HG02623 (cell line): ENCODE results near the gene ELAC2.
"Not testable (repeated sequence)": the region's sequence is repeated elsewhere in the genome, so short reads cannot be mapped to it uniquely, and the experiment has no call there.

Experiments
- ATAC-seq: cut with Tn5 transposase; IDR thresholded peaks from one replicate; pipeline ENCODE4 v1.9.1; 2021; ENCODE audit warnings: moderate library complexity; ENCODE audit not compliant: unreplicated experiment

ELAC2 gene

DNA sequence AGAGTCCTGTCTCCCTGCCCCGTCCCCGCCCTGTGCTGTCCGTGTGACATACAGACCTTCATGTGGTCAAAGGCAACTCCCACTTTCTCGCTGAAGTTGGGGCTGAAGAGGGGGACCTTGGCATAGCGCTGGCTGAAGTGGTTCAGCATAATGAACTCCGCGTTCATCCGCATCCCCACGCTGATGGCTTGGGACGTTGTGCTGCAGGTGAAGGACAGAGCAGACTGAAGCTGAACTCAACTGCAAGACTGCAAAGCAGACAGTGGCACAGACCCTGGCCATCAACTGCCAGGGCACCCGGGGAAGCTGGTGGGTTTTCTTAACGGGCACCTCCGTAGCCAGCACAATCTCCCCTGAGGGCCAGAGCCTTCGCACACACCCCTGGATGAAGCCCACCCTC is 24.2 kb downstream of the ELAC2 start:
- no peak for ATAC-seq

DNA sequence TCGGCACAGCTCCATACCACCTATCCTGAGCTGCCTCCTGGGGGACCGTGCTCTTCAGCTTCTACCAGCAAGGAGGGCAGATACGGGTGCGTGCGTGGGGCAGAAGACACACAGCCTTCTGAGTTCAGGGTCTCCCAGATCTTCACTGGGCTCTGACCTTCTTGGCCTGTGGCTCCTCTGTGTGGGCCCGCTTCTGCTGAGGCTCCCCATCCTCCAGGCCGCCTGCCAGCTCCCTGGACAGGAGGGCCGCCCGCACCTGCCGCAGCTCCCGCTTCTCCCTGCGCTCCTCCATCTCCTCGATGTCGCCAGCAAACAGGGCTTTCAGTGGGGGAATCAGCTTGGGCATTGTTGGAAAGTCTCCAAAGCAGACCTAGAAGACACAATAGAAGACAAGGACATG is 25.2 kb downstream of the ELAC2 start:
- ATAC-seq = no peak

DNA sequence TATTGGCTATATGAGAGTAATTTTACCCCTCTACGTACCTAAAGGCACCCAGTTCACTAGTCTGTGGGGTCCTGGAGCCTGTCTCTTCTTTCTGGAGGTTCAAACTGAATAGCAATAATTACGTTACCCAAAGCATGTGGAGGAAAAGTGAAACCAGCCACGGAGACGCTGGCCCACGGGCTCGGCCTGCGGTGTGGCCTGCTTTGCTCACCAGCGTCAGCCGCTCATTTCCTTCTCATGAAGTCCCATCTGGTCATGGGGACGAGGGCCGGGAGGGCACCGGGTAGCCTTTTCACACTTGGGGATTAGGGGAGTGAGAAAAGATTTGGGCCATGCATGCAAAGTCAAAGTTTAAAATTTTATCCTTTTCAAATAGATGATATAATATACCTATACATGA is 26.9 kb downstream of the ELAC2 start:
- no peak for ATAC-seq

DNA sequence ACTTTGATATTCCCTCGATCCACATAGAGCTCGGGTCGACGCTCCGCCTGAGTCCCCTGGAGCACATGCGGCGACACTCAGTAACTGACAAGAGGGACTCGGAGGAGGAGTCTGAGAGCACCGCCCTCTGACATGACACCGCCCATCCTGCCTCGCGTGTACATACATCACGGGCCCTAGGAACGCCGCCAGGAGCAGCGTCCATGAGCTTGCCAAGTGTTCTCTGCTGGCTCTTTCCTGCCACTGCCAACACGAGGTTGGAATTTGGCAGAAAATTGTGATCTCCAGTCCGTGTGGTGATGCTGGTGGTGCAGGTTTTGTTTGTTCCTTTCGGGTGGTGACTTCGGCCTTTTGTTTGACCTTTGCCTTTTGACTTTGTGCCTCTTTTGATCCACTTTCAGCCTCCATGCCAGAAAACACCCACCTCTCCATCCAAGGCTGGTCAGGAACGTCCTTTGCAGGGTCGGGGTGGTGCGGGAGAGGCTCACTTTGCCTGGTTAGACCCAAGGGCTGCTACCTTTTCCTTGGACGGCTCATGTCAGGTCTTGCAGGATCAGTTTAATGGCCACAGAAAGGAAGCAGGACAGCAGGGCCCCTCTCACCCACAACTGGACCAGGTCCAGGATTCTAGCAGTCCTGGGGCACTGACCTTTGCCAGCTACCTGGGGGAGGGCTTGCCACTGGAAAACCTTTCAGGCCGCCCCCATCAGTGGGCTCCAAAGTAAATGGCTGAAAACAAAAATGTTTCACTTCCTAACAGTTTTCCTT is 27.6 kb downstream of the ELAC2 start:
- no peak for ATAC-seq

DNA sequence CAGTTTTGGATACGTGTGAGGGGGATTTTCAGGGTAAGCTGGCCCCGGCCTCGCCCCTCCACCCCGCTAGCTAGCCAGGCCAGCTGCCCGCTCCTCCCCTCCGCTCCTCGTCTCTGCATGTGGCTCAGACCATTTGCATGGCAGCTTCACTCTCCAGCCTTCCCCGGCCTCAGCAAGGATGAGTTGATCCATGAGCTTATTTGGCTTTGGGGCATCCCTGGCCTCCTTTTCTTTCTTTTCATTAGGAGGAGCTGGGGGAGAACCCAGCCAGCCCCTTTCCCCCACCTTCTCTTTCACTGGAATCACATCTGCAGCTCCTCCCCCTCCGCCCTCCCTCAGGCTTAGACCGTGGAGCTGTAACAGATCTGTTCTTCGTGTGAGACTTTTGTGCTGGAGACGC is 30.7 kb downstream of the ELAC2 start:
- no peak for ATAC-seq

DNA sequence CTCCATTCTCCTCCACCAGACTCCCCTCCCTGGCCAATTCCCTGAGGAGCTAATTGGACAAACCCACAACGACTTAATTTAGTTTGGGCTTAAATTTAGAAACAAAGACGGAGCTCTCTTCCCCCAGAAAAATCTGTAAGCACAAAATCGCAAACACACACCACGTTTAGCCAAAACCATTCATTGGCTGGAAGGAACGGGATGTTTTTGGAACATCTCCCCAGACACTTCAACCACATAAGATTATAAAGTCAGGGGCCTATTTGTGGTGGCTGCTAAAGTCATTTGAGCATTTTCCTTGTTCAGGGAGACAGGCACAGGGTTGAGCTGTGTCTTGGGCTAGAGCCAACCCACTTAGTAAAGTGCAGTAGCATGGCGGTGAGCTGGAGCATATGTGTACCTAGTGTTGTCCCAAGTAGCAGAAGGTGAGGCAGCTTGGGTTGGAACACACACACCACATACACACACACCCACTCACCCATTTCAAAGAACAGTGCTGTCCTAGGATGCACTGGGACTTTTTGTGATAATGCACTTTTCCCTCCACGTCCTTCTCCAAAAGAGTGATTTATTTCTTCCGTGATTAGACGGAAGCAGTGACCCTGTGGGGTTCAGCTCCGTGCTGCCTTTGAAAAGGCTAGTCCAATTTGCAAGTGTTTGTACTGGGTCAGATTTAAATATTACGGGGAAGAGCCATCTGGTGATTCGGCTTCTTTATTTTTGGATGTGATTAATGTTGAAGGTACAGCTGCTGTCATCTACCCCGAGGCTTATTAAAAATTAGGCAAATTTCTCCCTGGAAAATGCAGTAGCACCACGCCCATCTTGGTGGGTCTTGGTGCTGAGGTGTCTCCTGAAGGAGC is 32.2 kb downstream of the ELAC2 start:
- no peak for ATAC-seq

DNA sequence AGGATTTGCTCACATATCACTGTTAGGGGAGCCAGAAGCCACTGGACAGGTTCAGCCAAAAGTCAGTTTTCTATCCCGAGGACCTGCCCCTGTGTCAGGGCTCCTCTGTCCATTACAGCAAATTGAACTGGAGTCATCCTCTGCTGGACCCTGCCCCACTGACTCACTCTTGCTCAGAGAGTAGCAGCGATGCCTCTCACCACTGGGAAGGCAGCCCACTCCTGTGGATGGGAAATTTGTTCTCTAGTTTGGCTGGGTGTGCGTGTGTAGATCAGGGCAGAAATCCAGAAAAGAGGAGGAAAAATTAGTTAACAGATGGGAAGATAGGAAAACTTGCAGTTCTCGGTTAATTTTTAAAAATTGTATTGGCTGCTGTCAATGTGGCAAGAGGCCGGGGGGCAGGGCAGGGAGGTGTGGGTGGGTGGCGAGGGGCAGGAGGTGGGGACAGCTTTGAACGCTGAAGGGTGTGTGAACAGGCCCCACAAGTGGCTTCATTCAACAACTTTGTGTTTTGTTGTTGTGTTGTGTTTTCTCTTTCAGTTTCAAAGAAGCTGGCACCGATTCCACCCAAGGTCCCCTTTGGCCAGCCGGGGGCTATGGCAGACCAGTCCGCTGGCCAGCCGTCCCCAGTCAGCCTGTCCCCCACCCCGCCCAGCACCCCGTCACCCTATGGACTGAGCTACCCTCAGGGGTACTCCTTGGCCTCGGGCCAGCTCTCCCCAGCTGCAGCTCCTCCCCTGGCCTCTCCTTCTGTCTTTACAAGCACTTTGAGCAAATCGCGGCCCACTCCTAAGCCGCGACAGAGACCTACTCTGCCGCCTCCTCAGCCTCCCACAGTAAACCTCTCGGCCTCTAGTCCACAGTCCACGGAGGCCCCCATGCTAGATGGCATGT is 33.6 kb downstream of the ELAC2 start:
- ATAC-seq = no peak

DNA sequence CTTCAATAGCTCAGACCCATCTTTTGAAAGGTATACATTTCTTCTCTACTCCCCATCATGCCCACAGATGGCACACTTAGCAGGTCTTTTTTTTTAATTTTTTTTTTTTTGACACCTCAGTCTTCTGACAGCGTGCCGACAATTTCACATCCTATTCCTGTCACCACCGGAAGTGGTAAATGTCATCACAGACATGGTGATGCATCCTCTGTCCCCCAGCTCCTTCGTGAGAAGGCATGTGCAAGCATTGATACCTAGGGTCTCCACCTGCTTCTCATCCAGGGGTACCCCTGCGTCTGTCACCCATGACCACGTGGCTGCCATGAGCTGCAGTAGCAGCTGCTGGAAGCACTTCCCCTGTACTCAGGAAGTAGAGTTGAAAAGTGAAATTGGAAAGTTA is 35.6 kb downstream of the ELAC2 start:
- no peak for ATAC-seq

DNA sequence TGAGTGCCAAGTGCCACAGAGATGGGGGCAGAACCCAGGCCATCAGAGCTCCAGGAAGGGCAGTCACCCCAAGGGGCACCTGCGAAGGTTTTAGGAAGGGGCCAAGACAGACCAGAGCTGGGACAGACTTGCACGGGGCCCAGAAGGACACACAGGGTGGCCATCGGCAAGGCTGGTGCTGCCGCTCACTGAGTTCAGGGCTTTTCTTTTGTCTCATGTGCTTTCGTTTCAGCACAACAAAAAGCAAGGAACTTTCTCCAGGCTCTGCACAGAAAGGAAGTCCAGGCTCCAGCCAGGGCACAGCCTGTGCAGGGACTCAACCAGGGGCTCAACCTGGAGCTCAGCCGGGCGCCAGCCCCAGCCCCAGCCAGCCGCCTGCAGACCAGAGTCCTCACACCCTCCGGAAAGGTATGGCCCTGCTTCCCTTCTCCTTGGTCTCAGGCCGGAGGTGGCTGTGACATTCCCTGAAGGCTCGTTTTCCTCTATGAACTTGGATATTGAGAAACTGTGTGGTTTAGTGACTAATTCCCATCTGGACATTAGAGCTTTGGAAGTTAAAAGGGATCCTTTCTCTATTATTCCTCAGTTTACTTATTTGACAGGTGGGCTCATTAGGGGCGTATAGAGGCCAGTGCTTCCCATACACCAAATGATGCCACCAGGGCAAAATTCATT is 37.9 kb downstream of the ELAC2 start:
- no peak for ATAC-seq

DNA sequence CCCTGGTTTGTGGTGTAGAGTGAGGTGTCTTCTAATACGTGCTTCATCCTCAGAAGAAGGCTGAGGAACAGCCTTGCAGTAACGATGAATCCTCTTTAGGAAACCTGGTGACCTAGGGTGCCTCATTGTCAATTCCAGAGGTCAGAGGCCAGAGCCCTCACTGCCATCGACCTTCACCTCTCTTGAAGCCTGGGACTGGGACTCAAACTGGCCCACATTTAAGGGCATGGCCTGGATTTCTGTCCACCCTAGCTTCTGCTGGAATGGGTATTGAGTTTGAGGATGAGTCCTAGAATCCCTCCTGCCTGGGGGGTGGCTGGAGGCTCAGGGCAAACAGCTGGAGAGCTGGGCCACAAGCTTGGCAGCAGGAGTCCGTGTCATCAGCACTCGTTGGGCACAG is 38.6 kb downstream of the ELAC2 start:
- no peak for ATAC-seq

DNA sequence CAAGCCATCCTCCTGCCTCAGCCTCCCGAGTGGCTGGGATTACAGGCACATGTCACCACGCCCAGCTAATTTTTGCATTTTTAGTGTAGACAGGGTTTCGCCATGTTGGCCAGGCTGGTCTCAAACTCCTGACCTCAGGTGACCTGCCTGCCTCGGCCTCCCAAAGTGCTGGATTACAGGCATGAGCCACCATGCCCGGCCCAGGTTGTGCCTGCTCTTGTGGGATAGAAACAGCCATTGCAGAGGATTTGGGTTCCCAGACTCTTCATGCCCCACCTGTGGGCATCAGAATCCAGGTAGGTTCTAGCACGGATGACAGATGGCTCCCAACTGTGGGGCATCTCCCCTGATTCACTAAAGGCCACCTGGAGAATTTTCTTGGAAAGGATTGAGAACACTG is 39.0 kb downstream of the ELAC2 start:
- not testable (repeated sequence) for ATAC-seq

DNA sequence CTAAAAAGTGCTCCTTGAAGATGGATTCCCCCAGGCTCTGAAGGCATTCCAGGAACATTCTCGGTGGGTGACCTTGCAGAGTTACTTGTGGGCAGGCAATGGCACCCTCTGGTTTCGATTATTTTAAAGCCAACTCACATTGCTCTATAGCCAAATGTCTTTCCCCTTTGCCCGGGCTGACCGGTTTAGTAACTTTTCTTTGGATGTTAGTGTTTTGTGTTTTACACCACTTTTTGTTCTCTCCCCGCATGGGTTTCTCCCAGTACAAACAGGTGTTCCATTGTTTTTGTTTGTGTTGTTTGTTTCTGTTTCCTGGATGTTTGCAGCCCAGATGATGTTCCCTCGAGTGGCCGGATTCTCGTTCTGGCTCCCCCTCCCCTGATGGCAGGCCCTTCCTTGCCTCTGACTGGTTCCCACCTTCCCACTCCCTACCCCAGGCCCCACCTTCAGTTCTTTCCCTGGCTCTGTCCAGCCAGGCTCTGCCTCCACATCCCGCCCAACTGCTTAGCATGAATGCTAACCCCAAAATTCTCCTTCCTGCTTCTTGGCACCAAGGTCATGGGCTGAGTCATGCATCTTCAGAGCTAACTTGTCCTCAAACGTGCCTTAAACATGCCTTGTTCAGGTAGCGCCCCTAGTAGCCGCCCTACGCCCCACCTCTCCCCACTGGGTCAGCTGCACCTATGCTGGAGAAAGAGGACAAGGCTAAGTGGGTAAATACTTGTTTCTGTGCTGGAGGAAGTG is 40.6 kb downstream of the ELAC2 start:
- ATAC-seq = no peak

DNA sequence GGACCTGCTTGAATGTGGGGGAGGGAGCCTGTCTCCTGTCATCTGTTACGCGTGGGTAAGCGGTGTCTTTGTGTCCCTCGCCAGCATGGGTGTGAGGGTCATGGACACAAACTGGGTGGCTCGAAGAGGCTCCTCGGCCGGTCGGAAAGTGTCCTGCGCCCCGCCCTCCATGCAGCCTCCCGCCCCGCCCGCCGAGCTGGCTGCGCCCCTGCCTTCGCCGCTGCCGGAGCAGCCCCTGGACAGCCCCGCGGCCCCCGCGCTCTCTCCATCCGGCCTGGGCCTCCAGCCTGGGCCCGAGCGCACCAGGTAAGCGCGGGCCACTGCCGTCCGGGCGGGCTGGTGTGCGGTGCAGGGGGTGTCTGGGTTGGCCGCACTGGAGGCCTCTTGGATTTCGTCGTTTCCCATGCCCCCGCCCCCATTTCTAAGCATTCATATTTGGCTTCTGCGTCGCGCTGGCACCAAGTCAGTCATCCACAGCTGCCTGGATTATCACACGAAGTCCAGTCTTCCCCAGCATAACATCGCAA is 43.8 kb downstream of the ELAC2 start:
- ATAC-seq = no peak

DNA sequence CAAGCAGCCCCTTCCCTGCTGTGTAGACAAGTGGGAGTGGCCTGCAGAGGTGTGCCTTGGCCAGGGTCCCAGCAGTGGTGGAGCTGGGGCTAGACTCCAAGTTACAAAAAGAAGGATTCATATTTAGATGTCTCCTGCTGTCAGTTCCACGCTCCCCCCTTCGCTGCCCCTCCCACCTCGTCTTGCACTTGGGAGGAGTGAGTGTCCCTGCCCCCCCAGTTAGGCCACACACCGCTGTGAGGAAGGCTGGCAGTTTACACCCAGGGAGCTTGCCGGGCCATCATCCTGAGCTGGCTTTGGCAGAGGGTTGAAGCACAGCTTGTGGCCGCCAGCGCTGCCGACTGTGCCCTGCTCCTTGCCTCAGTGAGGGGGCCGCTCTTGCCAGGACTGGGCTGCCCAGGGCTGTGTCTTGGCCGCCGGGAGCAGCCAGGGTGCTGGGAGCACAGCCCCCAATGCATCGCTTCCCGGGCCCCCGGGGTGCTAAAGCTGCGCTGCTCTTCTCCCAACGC is 44.3 kb downstream of the ELAC2 start:
- ATAC-seq = no peak

DNA sequence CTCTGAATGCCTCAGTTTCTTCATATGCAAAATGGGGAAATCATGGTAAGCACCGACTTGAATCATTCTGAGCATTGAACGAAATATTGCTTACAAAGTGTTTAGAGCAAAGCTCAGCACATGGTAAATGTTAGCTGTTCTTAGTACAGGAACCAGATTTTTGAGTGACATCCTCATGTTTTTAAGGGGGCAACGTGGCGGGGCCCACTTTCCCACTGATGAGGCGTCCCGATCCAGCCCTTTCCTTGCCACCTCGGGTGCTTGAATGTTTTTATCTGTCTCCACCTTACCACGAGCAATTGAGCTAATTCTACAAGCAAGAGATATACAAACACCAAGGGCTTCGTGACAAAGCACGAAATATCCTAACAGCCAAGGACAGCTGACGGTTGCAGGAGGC is 49.9 kb downstream of the ELAC2 start:
- no peak for ATAC-seq

DNA sequence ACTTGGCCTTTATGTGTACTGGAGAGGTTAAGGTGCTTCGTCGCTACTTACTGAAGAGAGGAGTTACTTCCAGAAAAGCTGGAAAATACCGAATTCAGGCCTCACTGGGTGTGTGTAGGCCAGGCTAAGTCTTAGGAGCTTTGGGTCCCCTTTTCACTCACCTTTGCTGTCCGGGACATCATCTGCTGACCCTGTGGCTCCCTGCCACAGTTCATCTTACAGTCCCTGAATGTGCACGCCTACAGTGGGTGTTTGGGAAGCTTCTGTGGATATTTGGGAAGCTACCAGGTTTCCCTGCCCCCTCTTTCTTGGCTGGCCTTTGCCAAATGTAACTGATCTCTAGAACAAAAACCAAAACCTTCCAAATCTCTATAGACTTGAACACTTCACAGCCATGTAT is 51.4 kb downstream of the ELAC2 start:
- ATAC-seq = no peak

DNA sequence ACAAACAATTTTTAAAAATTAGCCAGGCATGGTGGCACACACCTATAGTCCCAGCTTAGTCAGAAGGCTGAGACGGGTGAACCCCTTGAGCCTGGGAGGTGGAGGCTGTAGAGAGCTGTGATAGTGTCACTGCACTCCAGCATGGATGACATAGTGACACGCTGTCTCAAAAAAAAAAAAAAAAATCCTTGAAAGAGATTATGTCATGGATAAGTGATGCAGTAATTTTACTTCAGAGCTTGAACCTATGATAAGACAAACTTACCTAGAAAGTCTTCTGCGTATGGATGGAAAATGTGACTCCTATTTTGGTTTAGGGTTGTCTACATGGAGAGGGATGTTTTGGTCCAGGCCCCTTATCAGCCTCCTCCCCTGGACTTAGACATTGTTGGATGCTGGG is 51.8 kb downstream of the ELAC2 start:
- no peak for ATAC-seq

DNA sequence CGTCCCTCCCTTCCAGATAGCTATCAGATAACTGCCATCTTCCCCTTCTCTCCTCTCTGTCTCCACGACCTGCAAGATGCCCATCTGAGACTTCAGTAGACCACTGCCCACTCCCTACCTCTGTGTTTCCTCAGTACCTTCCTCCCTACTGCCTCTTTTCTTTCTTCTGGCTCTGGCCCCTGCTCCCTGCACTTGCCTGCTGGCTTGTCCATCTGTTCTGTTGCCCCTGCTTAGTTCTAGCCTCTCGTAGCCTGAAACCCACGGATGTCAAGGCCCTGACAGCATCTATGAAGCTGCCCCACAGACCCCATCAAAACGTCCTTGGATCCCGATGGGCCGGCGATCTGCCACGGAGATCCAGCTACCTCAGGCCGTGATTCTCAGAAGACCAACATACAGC is 53.0 kb downstream of the ELAC2 start:
- ATAC-seq = no peak

DNA sequence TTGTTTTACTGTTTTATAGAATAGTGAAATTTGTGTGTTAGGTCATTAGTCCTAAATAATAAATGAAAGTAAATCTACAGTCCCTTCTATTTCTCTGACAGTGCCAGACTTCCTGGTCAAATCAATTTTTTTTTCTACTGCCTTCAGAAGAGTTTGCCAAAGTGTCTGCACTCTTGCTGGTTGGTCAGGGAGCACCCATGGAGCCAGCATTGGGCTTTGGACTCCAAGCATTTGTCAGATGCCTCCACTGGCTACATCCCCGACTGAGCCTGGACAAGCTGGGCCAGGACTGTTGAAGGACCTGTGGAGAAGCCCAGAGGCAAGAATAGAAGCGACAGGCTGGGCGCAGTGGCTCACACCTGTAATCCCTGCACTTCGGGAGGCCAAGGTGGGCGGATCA is 53.7 kb downstream of the ELAC2 start:
- no peak for ATAC-seq

DNA sequence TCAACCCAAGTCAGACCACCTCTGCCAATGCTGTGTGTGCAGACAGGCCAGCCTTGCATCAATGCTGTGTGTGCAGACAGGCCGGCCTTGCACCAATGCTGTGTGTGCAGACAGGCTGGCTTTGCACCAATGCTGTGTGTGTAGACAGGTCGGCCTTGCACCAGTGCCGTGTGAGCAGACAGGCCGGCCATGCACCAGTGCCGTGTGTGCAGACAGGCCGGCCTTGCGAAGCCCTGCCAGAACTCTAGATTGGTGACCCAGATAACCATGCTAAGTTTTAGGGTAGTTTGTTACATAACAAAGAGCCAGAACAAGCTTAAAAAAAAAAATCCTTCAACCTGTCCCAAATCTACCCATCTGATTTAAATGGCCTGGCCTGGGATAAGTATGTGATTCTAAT is 54.3 kb downstream of the ELAC2 start:
- ATAC-seq = no peak
